Neural cell (in vitro differentiated cells): ENCODE results near the gene DNAJB2.

Experiments
- CTCF ChIP-seq: fragments of 450-650 bp; IDR thresholded peaks from 2 replicates; pipeline ENCODE4 v1.5.1; 2014; ENCODE audit warnings: antibody characterized with exemption, mild to moderate bottlenecking, moderate library complexity; ENCODE audit not compliant: poor library complexity, severe bottlenecking
- MXI1 ChIP-seq: fragments of 450-650 bp; conservative IDR thresholded peaks from 2 replicates; pipeline ENCODE4 v1.6.1; 2014; ENCODE audit warnings: antibody characterized with exemption, mild to moderate bottlenecking; ENCODE audit not compliant: poor library complexity, severe bottlenecking
- RAD21 ChIP-seq: fragments of 450-650 bp; conservative IDR thresholded peaks from 2 replicates; pipeline ENCODE4 v1.6.1; 2014; ENCODE audit warnings: antibody characterized with exemption, mild to moderate bottlenecking, moderate library complexity
- REST ChIP-seq: IDR thresholded peaks from 2 replicates; pipeline ENCODE4 v1.6.1; 2012; ENCODE audit warnings: borderline replicate concordance

GRCh38 chr2:219245899-219246230 is 33.3 kb upstream of the DNAJB2 start:
- TF ChIP-seq REST: no peak
- TF ChIP-seq CTCF: no peak
- no peak for TF ChIP-seq MXI1
- TF ChIP-seq RAD21: no peak
